MCF 10A (cell line): ENCODE results near the gene FOXN4. TPM values are rescaled to one million over a fixed set of nuclear protein-coding genes. Genes with fewer than 3 reads are reported as not detected.

ENCODE experiments used
- BruUV-seq: library from RNA; stranded (reverse); fragments of 400-500 nt; replicated peaks from 2 replicates; lab custom pipeline; 2021; lab: Mats Ljungman, UMichigan
- CTCF ChIA-PET: fragments of 300-600 bp; sonication (Branson Sonifier 250); formaldehyde crosslinking; extraction: SDS; loops from one replicate; lab custom pipeline; 2021; ENCODE audit warnings: antibody characterized with exemption, inconsistent platforms; lab: Yijun Ruan, JAX
- POLR2A ChIA-PET: fragments of 300-600, 350-650 bp; sonication (Branson Sonifier 250); formaldehyde crosslinking; extraction: SDS; loops from one replicate; lab custom pipeline; 2020; ENCODE audit warnings: antibody characterized with exemption, inconsistent platforms; lab: Yijun Ruan, JAX
- DNase-seq: peaks from one replicate; pipeline ENCODE4 v3.0.0-alpha.2; 2018; ENCODE audit not compliant: unreplicated experiment
- H3K27ac Mint-ChIP-seq: one replicate; pipeline ENCODE4 v1.8.0; 2022; ENCODE audit warnings: mild to moderate bottlenecking, low read depth, mixed read lengths; ENCODE audit not compliant: unreplicated experiment
- H3K27me3 Mint-ChIP-seq: one replicate; pipeline ENCODE4 v1.8.0; 2022; ENCODE audit warnings: mixed read lengths; ENCODE audit not compliant: insufficient read depth, unreplicated experiment
- H3K36me3 Mint-ChIP-seq: one replicate; pipeline ENCODE4 v1.8.0; 2022; ENCODE audit warnings: mild to moderate bottlenecking, moderate library complexity, mixed read lengths; ENCODE audit not compliant: insufficient read depth, unreplicated experiment
- H3K4me1 Mint-ChIP-seq: one replicate; pipeline ENCODE4 v1.8.0; 2022; ENCODE audit warnings: mixed read lengths; ENCODE audit not compliant: insufficient read depth, unreplicated experiment
- H3K4me3 Mint-ChIP-seq: one replicate; pipeline ENCODE4 v1.8.0; 2022; ENCODE audit warnings: mild to moderate bottlenecking, moderate library complexity, mixed read lengths; ENCODE audit not compliant: unreplicated experiment
- H3K9me3 Mint-ChIP-seq: one replicate; pipeline ENCODE4 v1.8.0; 2022; ENCODE audit warnings: mixed read lengths; ENCODE audit not compliant: unreplicated experiment
- CTCF ChIP-seq: fragments of 200-600 bp; IDR thresholded peaks from one replicate; pipeline ENCODE4 v1.8.0; 2022; ENCODE audit warnings: antibody characterized with exemption, mild to moderate bottlenecking; ENCODE audit not compliant: unreplicated experiment
- intact Hi-C: fragments of 100-400 bp; cut with micrococcal nuclease; formaldehyde crosslinking; loops from 2 replicates; pipeline ENCODE4 v1.14.1; 2022
- total RNA-seq: library from RNA; stranded (reverse); gene quantifications from 2 replicates; pipeline ENCODE4 v1.2.3, GENCODE V29; 2022

The FOXN4 gene
- total RNA-seq, 1 experiment from 2014 or later, result not detected

GRCh38 chr12:109232731-109233130, 76.4 kb downstream of the FOXN4 start:
- ChIA-PET POLR2A (no interaction called here), CTCF (no interaction called here)
- H3K9me3 Mint-ChIP-seq, result no peaks in the 10 kb centered on the region
- no peaks in the 10 kb centered on the region for H3K36me3 Mint-ChIP-seq
- BruUV-seq, result no TSS peak
- intact Hi-C loops, result no loop called here
- DNase-seq, result no peak
- no peaks in the 10 kb centered on the region for H3K4me1 Mint-ChIP-seq
- H3K27me3 Mint-ChIP-seq, result no peaks in the 10 kb centered on the region
- no peak overlapping the region for H3K4me3 Mint-ChIP-seq
- H3K27ac Mint-ChIP-seq, result no peak overlapping the region
- no peak for TF ChIP-seq CTCF

GRCh38 chr12:109230193-109230592, 78.9 kb downstream of the FOXN4 start:
- no peak for DNase-seq
- ChIA-PET CTCF (interaction anchor here (0.6 to 1.0 kb wide), 2 partner anchors 93 to 198 kb away, joined by 3 to 5 read pairs; no protein-coding TSS in a partner anchor), POLR2A (no interaction called here)
- no TSS peak for BruUV-seq
- H3K4me1 Mint-ChIP-seq, result no peaks in the 10 kb centered on the region
- H3K27ac Mint-ChIP-seq, result no peak overlapping the region
- no peak overlapping the region for H3K4me3 Mint-ChIP-seq
- TF ChIP-seq CTCF, result no peak
- intact Hi-C loops, result no loop called here
- no peaks in the 10 kb centered on the region for H3K36me3 Mint-ChIP-seq
- H3K9me3 Mint-ChIP-seq, result no peaks in the 10 kb centered on the region
- no peaks in the 10 kb centered on the region for H3K27me3 Mint-ChIP-seq

GRCh38 chr12:109228664-109229063, 80.4 kb downstream of the FOXN4 start:
- H3K4me3 Mint-ChIP-seq, result no peak overlapping the region
- POLR2A ChIA-PET, result interaction anchor here (0.6 kb wide), 1 partner anchor 454 kb away, joined by 3 read pairs; no protein-coding TSS in a partner anchor
- no peaks in the 10 kb centered on the region for H3K36me3 Mint-ChIP-seq
- TF ChIP-seq CTCF, result no peak
- H3K27ac Mint-ChIP-seq, result no peak overlapping the region
- no peaks in the 10 kb centered on the region for H3K9me3 Mint-ChIP-seq
- no peaks in the 10 kb centered on the region for H3K4me1 Mint-ChIP-seq
- CTCF ChIA-PET, result interaction anchor here (0.9 kb wide), 1 partner anchor 35 kb away, joined by 4 read pairs; no protein-coding TSS in a partner anchor
- no peak for DNase-seq
- BruUV-seq, result no TSS peak
- H3K27me3 Mint-ChIP-seq, result no peaks in the 10 kb centered on the region
- intact Hi-C loops, result no loop called here

Other genes with a start within 250 kb of the FOXN4 start
- gene ALKBH2, start 215.8 kb downstream of the FOXN4 start, total RNA-seq, result 38.9 and 48.9 TPM in 2 replicates
- gene UNG, start 211.7 kb downstream of the FOXN4 start, total RNA-seq, result 10.7 and 13.8 TPM in 2 replicates
- gene ACACB, start 192.7 kb downstream of the FOXN4 start, total RNA-seq, result 1.0 and 1.3 TPM in 2 replicates
- gene MYO1H, start 38.6 kb upstream of the FOXN4 start, total RNA-seq, result not detected in 2 replicates
- gene KCTD10, start 168.0 kb upstream of the FOXN4 start, total RNA-seq, result 44.9 and 45.7 TPM in 2 replicates
- 38.6 and 40.0 TPM in 2 replicates for gene UBE3B, start 168.3 kb upstream of the FOXN4 start, total RNA-seq